Measurements from ENCODE around the gene SORBS2.

DNA sequence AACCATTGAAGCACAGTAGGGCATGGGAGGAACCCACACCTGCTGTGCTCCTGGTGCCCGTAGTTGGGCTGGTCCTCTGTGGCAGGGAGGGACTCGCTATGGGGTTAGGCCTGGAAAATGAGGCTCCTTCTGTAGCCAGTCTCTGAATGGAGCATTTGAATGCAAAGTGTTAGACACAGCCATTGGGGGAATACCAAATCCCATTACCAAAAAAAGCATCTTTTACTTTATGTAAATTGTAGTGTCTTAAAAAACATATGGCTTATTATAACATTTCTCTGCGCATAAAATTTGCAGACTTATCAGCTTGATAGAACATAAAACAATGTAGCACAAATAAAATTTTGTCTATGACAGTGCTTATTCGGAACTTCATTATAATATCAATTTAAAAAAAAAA is 147.5 kb downstream of the SORBS2 start:
- TF ChIP-seq CTCF (IDR thresholded peaks at IDR 0.05) (no peak), EP300 (IDR thresholded peaks at IDR 0.05) (no peak)

Data from tibial nerve (tissue), 4 donors.